A549 (cell line): ENCODE data around the gene BMP15.

ENCODE experiments used
- CHD4 ChIP-seq: fragments of 200-600 bp; sonication (generic); IDR thresholded peaks from 2 replicates; pipeline ENCODE4 v1.6.1; 2016; ENCODE audit warnings: antibody characterized with exemption, mild to moderate bottlenecking, borderline replicate concordance
- CTCF ChIP-seq: fragments of >200 bp; sonication (Bioruptor Twin); formaldehyde crosslinking; IDR thresholded peaks from 3 replicates; pipeline ENCODE4 v1.5.1; 2016
- EHMT2 ChIP-seq: fragments of 200-600 bp; sonication (generic); IDR thresholded peaks from 2 replicates; pipeline ENCODE4 v1.6.1; 2016; ENCODE audit warnings: antibody characterized with exemption, low read depth, mild to moderate bottlenecking, moderate library complexity
- EP300 ChIP-seq, 2 experiments: fragments of >200 bp; sonication (Bioruptor Twin); formaldehyde crosslinking; IDR thresholded peaks; 2 replicates in 1 of 2; 3 replicates in 1 of 2; pipeline ENCODE4 v1.6.1; 2016 to 2017
- MAX ChIP-seq: IDR thresholded peaks from 2 replicates; pipeline ENCODE4 v1.6.1; 2012
- PHF8 ChIP-seq: fragments of 200-600 bp; sonication (generic); IDR thresholded peaks from 2 replicates; pipeline ENCODE4 v1.6.1; 2016; ENCODE audit warnings: low read depth, mild to moderate bottlenecking, antibody characterized with exemption, moderate library complexity, borderline replicate concordance
- POLR2A ChIP-seq: IDR thresholded peaks from 2 replicates; pipeline ENCODE4 v1.6.1; 2012; ENCODE audit warnings: mild to moderate bottlenecking, low read length

GRCh38 chrX:50888884-50889283 is 21.7 kb upstream of the BMP15 start:
- TF ChIP-seq EP300 (IDR thresholded peaks at IDR 0.05) (no peak), EHMT2 (no peak), POLR2A (no peak), CTCF (no peak), MAX (no peak), CHD4 (no peak), PHF8 (no peak)
